ENCODE data around the gene ANO2.
A peak's percentile ranks its signal among the peaks of the same experiment; 100 is the strongest.
"Not testable (repeated sequence)": the region's sequence is repeated elsewhere in the genome, so short reads cannot be mapped to it uniquely, and the experiment has no call there.

The ANO2 gene

DNA sequence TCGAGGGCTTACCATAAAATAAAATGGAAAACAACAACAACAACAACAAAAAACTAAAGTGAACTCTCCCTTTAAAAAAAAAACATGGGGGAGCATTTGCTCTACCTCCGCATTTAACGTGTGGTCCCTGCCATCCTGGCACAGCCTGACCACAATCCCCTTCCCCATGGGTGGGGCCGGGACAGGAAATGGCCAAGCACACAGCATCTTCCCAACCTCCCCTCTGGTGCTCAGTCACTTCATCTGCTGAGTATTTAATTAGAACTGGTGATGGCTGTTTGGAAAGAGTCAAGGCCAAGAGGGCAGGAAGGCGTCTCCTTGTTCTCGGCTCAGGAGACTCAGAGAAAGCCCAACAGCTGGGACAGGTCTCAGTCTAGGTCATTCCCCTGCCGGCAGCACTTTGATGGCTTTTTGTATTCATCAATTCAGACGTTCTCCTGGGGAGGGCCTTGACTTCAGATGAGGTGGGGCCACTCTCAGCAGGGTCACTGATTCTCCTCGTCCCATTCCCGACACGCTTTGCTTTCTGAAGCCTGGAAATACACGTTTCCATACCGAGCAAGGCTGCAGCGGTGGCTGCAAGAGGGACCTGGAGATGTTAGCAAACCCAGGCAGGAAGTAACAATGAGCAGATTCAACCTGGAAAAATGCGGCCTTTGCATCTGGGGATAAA, 44.4 kb downstream of the ANO2 start:
- DNase-seq (ENCODE audit: low read depth), result no peak
- TF ChIP-seq, protein P1, sequence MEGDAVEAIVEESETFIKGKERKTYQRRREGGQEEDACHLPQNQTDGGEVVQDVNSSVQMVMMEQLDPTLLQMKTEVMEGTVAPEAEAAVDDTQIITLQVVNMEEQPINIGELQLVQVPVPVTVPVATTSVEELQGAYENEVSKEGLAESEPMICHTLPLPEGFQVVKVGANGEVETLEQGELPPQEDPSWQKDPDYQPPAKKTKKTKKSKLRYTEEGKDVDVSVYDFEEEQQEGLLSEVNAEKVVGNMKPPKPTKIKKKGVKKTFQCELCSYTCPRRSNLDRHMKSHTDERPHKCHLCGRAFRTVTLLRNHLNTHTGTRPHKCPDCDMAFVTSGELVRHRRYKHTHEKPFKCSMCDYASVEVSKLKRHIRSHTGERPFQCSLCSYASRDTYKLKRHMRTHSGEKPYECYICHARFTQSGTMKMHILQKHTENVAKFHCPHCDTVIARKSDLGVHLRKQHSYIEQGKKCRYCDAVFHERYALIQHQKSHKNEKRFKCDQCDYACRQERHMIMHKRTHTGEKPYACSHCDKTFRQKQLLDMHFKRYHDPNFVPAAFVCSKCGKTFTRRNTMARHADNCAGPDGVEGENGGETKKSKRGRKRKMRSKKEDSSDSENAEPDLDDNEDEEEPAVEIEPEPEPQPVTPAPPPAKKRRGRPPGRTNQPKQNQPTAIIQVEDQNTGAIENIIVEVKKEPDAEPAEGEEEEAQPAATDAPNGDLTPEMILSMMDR (IDR thresholded peaks at IDR 0.05; ENCODE audit: control insufficient read depth, insufficient read depth, low read depth, low read length, missing control alignments), result no peak
- H3K4me3 ChIP-seq (ENCODE audit: control insufficient read depth, low read depth, low read length), result no peak overlapping the region

DNA sequence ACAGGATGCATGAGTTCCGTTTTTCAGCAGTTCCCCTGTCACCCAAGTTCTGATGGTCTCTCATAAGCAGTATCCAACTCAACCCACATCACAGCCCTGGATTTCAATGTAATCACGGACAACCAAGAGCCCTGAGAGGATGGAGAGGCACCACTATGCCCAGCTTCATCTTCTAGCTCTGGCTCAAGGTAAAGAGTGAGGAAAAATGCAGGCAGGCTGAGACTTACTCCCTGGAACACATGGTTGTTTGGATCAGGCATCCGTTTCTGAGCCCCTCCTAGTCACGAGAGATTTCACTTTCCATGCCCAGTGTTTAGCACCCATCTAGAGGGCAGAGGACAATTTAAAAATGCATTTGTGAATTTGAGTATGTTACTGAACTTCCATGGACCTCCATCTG, 45.0 kb downstream of the ANO2 start:
- TF ChIP-seq, protein P1 (IDR thresholded peaks at IDR 0.05; ENCODE audit: control insufficient read depth, insufficient read depth, low read depth, low read length, missing control alignments), result no peak
- DNase-seq (ENCODE audit: low read depth), result no peak

DNA sequence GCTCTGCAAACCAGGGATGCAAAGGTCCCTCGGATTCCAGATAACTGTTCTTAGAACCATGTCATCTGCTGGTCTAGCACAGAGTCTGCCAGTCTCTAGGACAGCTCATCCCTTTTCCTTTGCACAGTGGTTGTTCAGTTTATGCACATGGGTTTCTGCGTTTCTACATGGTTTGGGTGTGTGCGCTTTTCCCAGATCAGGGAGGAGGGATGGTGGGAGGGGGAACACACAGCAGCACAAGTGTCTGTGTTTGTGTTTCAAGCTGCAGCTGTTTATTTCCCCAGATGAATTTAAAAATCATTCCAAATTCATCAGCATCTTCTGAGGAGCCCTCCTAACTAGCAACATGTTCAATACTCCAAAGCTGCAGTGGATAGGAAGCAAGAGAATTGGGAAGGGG, 45.4 kb downstream of the ANO2 start:
- DNase-seq (ENCODE audit: low read depth), result no peak
- TF ChIP-seq, protein P1 (IDR thresholded peaks at IDR 0.05; ENCODE audit: control insufficient read depth, insufficient read depth, low read depth, low read length, missing control alignments), result no peak
- no peak overlapping the region for H3K4me3 ChIP-seq (ENCODE audit: control insufficient read depth, low read depth, low read length)

More for the DNA sequence above, 45.0 kb downstream of the ANO2 start:
- no peak overlapping the region for H3K4me3 ChIP-seq (ENCODE audit: control insufficient read depth, low read depth, low read length)

DNA sequence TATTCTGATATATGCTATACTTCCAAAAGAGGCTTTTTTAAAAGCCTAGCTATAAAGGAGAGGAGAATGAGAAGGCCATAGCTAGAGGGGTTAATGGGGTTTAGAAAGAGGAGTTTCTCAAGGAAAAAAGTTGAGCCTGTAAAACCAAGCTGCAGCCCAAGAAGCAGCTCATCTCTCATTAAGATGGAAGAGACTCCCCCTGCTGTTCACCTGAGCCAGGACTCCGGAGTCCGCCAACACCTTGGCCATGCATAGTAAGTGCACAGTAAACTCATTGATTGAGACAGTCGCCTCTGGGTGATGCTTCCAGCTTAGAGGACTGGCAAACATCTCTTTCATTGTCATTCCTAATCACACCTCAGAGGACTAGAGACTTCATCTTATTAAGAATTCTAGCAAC, 46.2 kb downstream of the ANO2 start:
- TF ChIP-seq, protein P1 (IDR thresholded peaks at IDR 0.05; ENCODE audit: control insufficient read depth, insufficient read depth, low read depth, low read length, missing control alignments), result peak; percentile 20
- no peak overlapping the region for H3K4me3 ChIP-seq (ENCODE audit: control insufficient read depth, low read depth, low read length)
- no peak for DNase-seq (ENCODE audit: low read depth)

DNA sequence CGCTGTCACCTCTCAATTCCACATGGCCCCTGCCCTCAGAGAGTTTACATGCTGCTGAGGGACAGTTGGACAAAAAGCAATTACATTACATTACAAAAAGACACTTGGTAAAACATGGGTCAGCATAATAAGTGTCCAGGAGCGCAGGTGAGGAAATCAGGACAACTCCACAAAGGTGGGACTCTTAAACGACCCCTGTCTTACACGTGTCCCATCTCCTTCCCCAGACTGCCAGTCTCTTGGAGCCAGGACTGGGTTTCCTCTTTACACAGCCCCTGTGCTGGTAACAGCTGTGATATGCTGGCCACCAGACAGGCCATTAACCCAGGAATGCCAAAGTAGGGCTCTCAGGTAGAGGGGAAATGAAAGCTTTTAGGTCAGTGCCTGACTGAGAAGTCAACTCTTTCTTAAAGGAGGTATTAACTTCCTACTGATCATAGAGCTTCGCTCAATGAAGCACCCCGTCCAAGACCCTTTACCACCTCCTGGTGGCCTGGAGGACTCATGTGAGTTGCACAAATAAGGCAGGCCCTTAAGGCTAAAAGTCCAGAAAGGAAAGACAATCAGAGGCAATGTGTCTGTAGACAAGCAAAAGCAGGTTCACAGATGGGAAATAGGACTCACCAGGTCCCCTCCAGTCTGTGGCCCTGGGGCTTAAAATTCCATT, 55.5 kb downstream of the ANO2 start:
- no peak overlapping the region for H3K4me3 ChIP-seq (ENCODE audit: control insufficient read depth, low read depth, low read length)
- DNase-seq (ENCODE audit: low read depth), result no peak
- TF ChIP-seq, protein P1 (IDR thresholded peaks at IDR 0.05; ENCODE audit: control insufficient read depth, insufficient read depth, low read depth, low read length, missing control alignments), result peak; percentile 9

DNA sequence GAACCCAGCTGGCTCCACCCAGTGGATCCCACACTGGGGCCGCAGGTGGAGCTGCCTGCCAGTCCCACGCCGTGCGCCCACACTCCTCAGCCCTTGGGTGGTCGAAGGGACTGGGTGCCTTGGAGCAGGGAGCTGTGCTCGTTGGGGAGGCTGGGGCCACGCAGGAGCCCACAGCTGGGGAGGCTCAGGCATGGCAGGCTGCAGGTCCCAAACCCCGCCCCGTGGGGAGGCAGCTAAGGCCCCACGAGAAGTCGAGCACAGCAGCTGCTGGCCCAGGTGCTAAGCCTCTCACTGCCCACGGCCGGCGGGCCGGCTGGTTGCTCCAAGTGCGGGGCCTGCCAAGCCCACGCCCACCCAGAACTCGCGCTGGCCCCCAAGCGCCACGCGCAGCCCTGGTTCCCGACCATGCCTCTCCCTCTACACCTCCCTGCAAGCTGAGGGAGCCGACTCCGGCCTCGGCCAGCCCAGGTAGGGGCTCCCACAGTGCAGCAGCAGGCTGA, 56.2 kb downstream of the ANO2 start:
- DNase-seq (ENCODE audit: low read depth), result no peak
- no peak overlapping the region for H3K4me3 ChIP-seq (ENCODE audit: control insufficient read depth, low read depth, low read length)
- TF ChIP-seq, protein P1 (IDR thresholded peaks at IDR 0.05; ENCODE audit: control insufficient read depth, insufficient read depth, low read depth, low read length, missing control alignments), result no peak

DNA sequence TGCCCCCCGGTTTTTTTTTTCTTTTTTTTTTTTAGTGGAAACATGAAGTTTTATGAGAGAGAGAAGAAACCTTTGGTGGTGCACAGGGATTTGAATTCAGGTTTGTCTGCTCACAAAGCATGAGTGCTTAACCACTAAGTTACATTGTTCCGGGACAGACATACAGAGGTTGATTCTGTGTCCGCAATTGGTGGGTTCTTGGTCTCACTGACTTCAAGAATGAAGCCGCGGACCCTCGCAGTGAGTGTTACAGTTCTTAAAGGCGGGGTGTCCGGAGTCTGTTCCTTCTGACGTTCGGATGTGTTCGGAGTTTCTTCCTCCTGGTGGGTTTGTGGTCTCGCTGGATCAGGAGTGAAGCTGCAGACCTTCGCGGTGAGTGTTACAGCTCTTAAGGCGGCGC, 57.2 kb downstream of the ANO2 start:
- not testable (repeated sequence) for DNase-seq (ENCODE audit: low read depth); H3K4me3 ChIP-seq (ENCODE audit: control insufficient read depth, low read depth, low read length)
